Panc1 (cell line): ENCODE data around the gene TMEM123.

Experiments
- POLR2AphosphoS5 ChIP-seq: IDR thresholded peaks from 2 replicates; pipeline ENCODE4 v1.6.1; 2012; ENCODE audit warnings: mild to moderate bottlenecking, low read depth, low read length, moderate library complexity
- REST ChIP-seq, 2 experiments: IDR thresholded peaks; 2 replicates each; pipeline ENCODE4 v1.6.1; 2011 to 2012; ENCODE audit warnings: low read depth in 2 of 2, control low read depth in 1 of 2, low read length in 1 of 2, mild to moderate bottlenecking in 1 of 2, moderate library complexity in 1 of 2; ENCODE audit not compliant: insufficient read depth in 1 of 2
- SIN3A ChIP-seq: IDR thresholded peaks from 2 replicates; pipeline ENCODE4 v1.6.1; 2012; ENCODE audit warnings: low read depth, mild to moderate bottlenecking, low read length, moderate library complexity, borderline replicate concordance; ENCODE audit not compliant: insufficient read depth
- TCF7L2 ChIP-seq: IDR thresholded peaks from 2 replicates; pipeline ENCODE4 v1.6.1; 2011; ENCODE audit warnings: mild to moderate bottlenecking, low read depth, low read length, inconsistent platforms
- TF ChIP-seq, protein P1 (sequence below): fragments of 450-650 bp; IDR thresholded peaks from 2 replicates; pipeline ENCODE4 v1.5.1; 2017; ENCODE audit warnings: mild to moderate bottlenecking

GRCh38 chr11:102405501-102405900 is 47.1 kb downstream of the TMEM123 start:
- TF ChIP-seq, protein P1, sequence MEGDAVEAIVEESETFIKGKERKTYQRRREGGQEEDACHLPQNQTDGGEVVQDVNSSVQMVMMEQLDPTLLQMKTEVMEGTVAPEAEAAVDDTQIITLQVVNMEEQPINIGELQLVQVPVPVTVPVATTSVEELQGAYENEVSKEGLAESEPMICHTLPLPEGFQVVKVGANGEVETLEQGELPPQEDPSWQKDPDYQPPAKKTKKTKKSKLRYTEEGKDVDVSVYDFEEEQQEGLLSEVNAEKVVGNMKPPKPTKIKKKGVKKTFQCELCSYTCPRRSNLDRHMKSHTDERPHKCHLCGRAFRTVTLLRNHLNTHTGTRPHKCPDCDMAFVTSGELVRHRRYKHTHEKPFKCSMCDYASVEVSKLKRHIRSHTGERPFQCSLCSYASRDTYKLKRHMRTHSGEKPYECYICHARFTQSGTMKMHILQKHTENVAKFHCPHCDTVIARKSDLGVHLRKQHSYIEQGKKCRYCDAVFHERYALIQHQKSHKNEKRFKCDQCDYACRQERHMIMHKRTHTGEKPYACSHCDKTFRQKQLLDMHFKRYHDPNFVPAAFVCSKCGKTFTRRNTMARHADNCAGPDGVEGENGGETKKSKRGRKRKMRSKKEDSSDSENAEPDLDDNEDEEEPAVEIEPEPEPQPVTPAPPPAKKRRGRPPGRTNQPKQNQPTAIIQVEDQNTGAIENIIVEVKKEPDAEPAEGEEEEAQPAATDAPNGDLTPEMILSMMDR, result no peak
- TF ChIP-seq SIN3A (no peak), REST (IDR thresholded peaks at IDR 0.05; ENCODE audit: insufficient read depth in 1 of 2, low read depth in 2 of 2, low read length in 1 of 2) (no peak), TCF7L2 (no peak), POLR2AphosphoS5 (no peak)
